H4 (cell line): ENCODE data around the gene PDXK. TPM values are rescaled to one million over a fixed set of nuclear protein-coding genes. Genes with fewer than 3 reads are reported as not detected.

ENCODE experiments used
- DNase-seq: peaks from one replicate; pipeline ENCODE4 v3.0.0-alpha.2; 2015; ENCODE audit warnings: low spot score
- total RNA-seq: library from RNA; depleted of rRNA; stranded (reverse); fragments of >200 nt; shearing (Covaris generic); gene quantifications from 2 replicates; pipeline ENCODE4 v1.2.3, GENCODE V29; 2014

Gene PDXK
- total RNA-seq, 1 experiment from 2014 or later = 107 TPM

DNA sequence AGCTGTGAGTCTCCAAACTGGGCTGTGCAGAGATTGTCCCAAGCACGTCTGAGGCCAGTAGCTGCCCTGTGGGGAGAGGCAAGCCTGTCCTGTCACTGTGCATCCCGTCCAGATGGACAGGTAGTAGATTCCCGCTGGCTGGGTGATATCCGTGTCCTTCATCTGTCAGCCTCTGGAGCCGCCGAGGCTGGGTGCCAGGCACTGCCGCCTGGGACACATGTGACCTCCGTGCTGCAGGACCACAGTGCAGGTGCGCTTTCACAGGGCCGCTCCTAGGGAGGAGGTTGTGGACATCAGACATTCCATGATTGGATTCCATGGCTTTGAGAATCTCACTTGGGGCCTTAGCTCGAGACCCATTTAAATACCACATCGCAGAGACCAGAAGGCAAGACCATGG lies 4.7 kb downstream of the PDXK start:
- no peak for DNase-seq

GRCh38 chr21:43726686-43727518 lies 8.0 kb downstream of the PDXK start:
- no peak for DNase-seq

- no peak for DNase-seq
Measured at GRCh38 chr21:43727519-43728153, 8.7 kb downstream of the PDXK start.

DNA sequence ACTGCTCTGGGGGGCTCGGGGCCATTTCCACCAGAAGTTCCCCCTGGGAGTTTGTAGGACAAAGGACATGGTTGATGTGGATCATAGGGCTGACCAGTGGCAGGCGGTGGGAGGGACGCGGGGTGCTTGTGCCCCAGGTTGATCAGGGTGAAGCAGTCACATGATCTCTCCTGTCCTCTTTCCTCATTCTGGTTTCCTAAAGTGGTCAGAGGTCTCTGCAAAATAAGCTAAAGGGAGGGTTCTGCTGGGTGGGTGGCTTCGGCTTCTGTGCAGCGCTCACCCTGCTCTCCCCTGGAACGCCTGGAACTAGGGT lies 9.2 kb downstream of the PDXK start:
- DNase-seq = no peak

DNA sequence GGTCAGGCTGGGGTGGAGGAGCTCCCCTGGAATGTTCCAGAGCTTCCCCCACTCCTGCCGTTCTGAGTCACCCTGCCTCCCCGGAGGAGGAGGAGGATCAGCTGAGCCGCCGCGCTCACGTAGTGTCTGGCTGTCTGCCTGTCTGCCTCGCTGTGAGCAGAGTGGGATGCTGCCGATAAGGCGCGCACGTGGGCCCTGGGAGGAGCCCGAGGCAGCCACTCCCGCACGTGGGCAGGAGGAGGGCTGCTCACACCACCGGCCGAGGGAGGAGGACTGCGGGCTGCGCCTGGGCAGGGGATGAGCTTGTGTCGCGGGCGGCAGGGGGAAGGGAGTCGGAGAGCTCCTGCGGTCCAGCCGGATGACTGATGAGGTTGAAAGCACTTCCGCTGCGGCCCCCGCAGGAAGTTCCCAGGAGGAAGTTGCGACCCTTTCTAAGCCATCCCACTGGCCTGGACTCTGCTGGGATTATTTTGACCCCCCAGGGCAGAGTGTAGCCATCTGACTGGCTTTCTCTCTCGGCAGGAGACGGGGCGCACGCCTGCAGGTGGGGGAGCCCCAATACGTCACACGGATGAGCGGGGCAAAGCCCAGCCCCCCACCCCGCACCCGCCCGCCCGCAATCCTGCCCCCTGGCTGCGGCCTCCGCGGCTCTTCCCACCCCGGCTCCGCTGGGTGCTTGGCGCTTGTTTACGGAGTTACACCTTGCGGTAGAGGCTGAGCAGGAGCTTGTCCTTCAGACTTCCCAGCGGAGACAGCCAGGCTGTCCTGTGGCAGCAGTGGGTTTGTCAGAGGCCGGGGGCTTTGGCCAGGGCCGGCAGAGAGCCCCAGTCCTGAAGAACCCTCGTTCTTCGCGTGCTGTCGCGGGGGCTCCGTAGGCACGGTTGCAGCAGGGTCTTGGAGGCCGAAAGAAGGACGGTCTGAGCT lies 9.8 kb downstream of the PDXK start:
- peak; percentile 98 for DNase-seq

GRCh38 chr21:43731476-43731875 lies 12.5 kb downstream of the PDXK start:
- DNase-seq = no peak

- no peak for DNase-seq
Measured at GRCh38 chr21:43731891-43732711, 13.2 kb downstream of the PDXK start.

GRCh38 chr21:43733060-43733459 lies 14.1 kb downstream of the PDXK start:
- no peak for DNase-seq

DNA sequence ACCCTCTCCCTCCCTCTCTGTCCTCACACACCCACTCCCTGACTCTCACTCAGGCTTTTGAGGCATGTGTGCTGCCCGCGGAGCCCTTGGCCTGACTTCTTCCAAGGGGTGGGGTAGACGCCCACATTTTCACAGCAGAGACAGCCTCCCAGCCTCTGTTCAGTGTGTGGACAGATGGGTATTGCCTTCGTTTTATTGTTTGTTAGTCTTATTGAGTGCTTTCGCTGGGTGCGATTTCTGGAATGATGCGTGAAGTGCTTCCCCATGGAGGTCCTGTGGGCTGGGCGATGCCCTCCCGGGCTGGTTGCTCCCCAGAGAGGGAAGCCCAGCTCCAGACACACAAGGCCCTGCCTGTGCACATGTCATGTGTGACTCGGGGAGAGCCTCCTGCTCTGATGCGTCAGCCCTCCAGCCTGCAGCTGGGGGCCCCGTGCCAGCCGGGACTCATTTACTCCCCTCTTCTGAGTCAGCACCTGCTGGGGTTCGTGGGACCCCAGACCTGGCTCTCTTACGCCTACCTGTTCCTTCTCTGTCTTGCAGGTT lies 14.7 kb downstream of the PDXK start:
- no peak for DNase-seq

DNA sequence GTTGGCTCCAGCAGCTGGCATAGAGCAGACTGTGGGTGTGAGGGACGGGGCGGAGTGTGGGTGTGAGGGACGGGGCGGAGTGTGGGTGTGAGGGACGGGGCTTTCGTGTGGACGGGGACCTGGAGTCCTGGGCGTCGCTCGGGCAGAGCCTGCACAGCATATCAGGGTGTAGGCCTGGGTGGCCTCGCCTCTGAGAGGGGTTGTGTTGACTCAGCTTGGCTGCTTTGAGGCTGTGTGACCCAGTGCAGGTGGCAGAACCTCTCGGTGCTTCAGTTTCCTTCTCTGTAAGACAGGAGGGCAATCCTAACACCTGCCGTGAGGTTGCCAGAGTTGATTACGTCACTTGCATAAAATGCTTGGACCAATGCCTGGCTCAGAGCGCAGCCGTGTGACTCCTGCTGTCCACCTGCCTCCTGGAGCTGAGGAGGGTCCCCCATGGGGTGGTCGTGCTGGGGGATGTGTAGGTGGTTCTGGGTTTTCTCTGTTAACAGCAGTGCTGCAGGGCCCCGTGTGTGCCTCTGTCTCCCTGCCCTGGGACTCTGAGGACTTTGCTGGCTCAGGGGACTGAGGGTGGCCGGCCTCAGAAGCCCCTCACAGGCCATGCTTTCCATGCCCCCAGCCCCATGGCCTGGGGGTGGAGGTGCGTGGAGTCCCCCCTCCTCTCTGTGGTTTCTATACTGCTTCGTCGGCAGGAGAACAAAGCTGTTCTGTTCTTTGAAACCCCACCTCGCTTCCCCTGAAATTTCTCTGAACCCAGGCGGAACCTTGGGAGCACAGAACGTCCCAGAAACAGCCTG lies 15.4 kb downstream of the PDXK start:
- no peak for DNase-seq

DNA sequence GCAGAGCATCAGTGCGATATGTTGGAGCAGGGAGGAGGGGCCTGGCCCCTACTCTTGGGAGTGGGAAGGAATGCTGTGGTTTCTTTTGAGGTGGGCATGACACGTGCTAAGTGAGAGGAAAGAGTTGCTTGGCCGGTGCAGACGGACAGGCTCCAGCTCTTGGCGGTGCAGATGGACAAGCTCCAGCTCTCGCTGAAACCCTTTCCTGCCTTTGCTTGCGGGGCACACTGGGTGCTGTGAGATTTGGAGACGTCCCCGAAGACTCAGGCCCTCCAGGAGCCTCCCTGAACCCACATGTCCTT lies 15.9 kb downstream of the PDXK start:
- DNase-seq = no peak

GRCh38 chr21:43735236-43736091 lies 16.5 kb downstream of the PDXK start:
- no peak for DNase-seq

- no peak for DNase-seq
Measured at GRCh38 chr21:43736224-43736883, 17.4 kb downstream of the PDXK start.

DNA sequence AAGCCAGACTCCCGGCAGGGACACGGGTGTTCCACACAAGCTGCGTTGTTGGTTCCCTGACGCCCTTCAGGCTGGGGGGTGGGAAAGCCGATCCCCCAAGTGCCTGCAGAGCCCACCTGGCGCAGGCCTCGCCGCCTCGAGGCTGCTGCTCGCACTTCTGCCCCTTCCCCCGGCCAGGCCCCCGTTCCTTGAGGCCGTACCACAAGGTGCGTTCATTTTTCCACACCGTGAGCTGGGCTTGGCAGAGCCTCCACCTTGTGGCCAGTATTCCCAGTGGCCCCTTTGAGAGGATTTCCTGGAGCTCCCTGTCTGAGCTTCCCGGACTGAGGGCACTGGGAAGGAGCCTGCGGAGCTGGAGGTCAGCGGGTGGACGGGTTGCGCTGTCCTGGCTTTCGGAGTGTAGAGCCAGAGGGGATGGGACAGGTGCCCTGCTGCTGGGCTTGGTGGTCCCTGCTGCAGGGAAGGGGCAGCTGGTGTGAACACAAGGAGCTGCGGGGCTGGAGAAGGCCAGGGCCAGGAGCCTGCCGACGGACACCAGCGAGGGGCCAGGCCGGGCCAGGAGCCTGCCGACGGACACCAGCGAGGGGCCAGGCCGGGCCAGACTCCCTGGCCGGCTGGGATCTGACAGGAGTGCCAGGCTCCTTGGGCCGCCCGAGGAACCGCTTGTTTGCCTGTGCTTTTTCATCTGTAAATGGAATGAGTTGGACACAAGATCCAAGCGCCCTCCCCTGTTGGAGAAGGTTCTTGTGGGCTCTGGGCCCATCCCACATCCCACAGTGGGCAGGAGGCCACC lies 18.4 kb downstream of the PDXK start:
- no peak for DNase-seq

DNA sequence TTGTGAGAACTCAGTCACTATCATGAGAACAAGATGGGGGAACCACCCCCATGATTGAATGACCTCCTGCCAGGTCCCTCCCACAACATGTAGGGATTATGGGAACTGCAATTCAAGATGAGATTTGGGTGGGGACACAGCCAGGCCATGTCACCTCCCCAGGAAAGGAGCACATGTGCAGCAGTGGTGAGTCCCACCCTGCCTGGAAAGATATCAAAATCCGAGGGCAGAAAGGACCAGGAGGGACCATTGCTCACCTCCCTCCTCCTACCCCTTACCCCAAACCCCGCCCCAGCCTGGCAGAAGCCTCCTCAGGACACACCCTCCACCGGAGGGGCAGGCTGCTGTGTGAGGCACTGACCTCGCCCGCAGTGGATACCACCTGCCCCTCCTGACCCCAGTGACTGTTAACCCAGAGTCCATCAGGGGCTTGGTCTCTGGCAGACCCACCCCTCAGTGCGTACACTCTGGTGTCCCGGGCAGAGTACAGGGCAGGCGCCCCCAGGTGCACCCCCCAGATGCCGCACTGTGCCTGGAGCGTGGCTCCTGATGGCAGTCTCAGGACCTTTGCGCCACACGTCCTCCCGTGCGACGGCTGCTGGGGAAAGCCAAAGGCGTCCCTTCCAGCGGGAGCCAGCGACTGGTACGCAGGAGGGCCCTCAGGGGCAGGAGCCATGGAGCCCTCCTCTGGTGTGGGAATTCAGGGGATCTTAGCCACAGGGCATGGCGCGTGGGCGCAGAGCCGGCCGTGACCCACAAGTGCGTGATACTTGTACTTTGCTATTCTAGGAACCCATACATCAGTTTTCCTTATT lies 20.9 kb downstream of the PDXK start:
- DNase-seq = no peak

DNA sequence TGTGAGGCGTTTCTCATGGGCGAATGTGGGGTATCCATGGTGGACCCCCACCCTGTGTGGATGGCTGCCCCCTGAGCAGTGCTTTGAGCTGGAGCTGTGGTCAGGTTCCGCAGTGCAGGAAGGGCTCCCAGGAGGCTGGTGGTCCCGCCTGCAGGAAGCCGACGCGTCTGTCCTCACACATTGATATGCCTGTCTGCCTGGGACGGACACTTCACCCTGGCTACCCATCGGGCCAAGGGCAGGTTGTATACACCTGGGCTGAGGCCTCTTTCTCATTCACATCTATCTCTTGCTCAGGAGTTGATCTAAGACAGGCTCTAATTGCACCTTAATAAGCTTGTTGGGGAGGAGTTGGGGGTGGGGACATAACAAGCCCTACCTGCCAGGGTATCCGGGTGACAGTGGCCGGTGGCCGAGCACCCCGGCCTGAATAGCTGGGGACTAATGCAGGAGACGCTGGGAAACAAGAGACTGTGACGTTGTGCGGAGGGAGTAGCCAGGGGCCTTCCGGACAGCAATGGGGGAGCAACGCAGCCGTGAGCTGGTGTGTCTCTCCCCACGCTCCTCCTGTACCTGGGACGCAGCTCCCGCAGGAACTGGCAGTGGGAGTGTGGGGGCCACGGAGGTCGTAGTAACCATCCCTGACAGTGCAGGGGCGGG lies 21.7 kb downstream of the PDXK start:
- DNase-seq = no peak
